Measurements from ENCODE around the gene HPS3. TPM values are rescaled to one million over a fixed set of nuclear protein-coding genes. Genes with fewer than 3 reads are reported as not detected.
A peak's percentile ranks its signal among the peaks of the same experiment; 100 is the strongest.

HPS3 gene
- polyA plus RNA-seq, 1 experiment, result 28.1 TPM

DNA sequence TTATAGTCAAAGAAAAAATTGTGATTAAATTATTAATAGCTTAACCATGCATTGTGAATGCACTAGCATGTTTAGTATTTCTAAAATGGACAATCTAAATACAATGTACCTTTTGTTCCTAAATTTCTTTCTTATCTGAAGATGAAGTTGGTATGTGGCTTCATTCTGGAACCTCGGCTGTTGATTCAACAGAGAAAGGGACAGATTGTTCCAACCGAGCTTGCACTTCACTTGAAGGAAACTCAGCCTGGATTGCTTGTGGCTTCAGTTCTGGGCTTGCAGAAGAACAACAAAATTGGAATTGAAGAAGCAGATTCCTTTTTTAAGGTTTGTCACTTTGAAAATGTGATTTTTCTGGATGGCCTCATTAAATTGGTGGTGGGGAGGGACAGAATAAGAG, 32.6 kb downstream of the HPS3 start:
- Histone ChIP-seq H3K4me3 (ENCODE audit: low read depth, low read length) (no peak overlapping the region), H3K27ac (ENCODE audit: low read depth, low read length) (no peak overlapping the region), H3K9me3 (ENCODE audit: control insufficient read depth, insufficient read depth, low read length) (no peaks in the 10 kb centered on the region), H3K27me3 (ENCODE audit: control insufficient read depth, insufficient read depth, low read length) (no peaks in the 10 kb centered on the region)
- ChIA-PET CTCF (interaction anchor here (0.6 to 1.1 kb wide), 2 partner anchors 27 to 206 kb away, joined by 3 to 4 read pairs; no protein-coding TSS in a partner anchor), POLR2A (no interaction called here)
- no peak for TF ChIP-seq CTCF (IDR thresholded peaks at IDR 0.05; ENCODE audit: low read depth, low read length)
- DNase-seq (ENCODE audit: low read depth, low spot score), result no peak

GRCh38 chr3:149163066-149163465, 33.6 kb downstream of the HPS3 start:
- H3K27ac ChIP-seq (ENCODE audit: low read depth, low read length), result no peak overlapping the region
- no peak for DNase-seq (ENCODE audit: low read depth, low spot score)
- H3K4me3 ChIP-seq (ENCODE audit: low read depth, low read length), result no peak overlapping the region
- CTCF ChIA-PET, result interaction anchor here (0.5 kb wide), 1 partner anchor 109 kb away, joined by 5 read pairs; no protein-coding TSS in a partner anchor
- no peaks in the 10 kb centered on the region for H3K27me3 ChIP-seq (ENCODE audit: control insufficient read depth, insufficient read depth, low read length)
- no peaks in the 10 kb centered on the region for H3K9me3 ChIP-seq (ENCODE audit: control insufficient read depth, insufficient read depth, low read length)
- POLR2A ChIA-PET, result no interaction called here
- TF ChIP-seq CTCF (IDR thresholded peaks at IDR 0.05; ENCODE audit: low read depth, low read length), result no peak

- no peak overlapping the region for H3K27ac ChIP-seq (ENCODE audit: low read depth, low read length)
- no peaks in the 10 kb centered on the region for H3K9me3 ChIP-seq (ENCODE audit: control insufficient read depth, insufficient read depth, low read length)
- H3K4me3 ChIP-seq (ENCODE audit: low read depth, low read length), result no peak overlapping the region
- TF ChIP-seq CTCF (IDR thresholded peaks at IDR 0.05; ENCODE audit: low read depth, low read length), result no peak
- DNase-seq (ENCODE audit: low read depth, low spot score), result no peak
- CTCF ChIA-PET, result interaction anchor here (1.1 kb wide), 1 partner anchor 105 kb away, joined by 3 read pairs; no protein-coding TSS in a partner anchor
- POLR2A ChIA-PET, result no interaction called here
- H3K27me3 ChIP-seq (ENCODE audit: control insufficient read depth, insufficient read depth, low read length), result no peaks in the 10 kb centered on the region
Observed at GRCh38 chr3:149167898-149168297, 38.5 kb downstream of the HPS3 start.

GRCh38 chr3:149170672-149171071, 41.2 kb downstream of the HPS3 start:
- DNase-seq (ENCODE audit: low read depth, low spot score), result no peak
- Histone ChIP-seq H3K9me3 (ENCODE audit: control insufficient read depth, insufficient read depth, low read length) (no peaks in the 10 kb centered on the region), H3K27ac (ENCODE audit: low read depth, low read length) (no peak overlapping the region), H3K4me3 (ENCODE audit: low read depth, low read length) (no peak overlapping the region), H3K27me3 (ENCODE audit: control insufficient read depth, insufficient read depth, low read length) (no peaks in the 10 kb centered on the region)
- CTCF ChIA-PET, result interaction anchor here (0.5 to 1.9 kb wide), 4 partner anchors 102 to 217 kb away, joined by 3 to 8 read pairs (median 6); no protein-coding TSS in a partner anchor
- peak; percentile 16; the same call in 1 of the 2 replicates for TF ChIP-seq CTCF (IDR thresholded peaks at IDR 0.05; ENCODE audit: low read depth, low read length)
- POLR2A ChIA-PET, result no interaction called here

DNA sequence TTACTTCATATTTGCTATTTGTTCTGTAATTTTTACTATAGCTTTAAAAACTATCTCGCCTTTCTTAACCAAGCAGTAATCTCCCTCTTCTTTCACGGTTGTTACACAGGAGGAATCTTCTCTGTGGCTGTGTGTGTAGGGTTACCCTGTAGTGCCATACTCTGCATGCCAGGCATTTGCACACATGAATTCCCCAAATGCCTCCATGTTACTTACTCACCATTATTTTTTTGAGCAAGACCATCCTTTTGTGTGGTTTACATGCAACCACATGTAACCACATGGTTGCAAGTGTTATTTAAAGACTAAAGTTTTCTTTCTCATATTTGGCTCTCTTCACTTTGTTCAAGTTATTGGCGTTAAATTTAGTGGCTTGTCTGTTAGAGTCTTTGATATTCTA, 45.5 kb downstream of the HPS3 start:
- no peak for TF ChIP-seq CTCF (IDR thresholded peaks at IDR 0.05; ENCODE audit: low read depth, low read length)
- Histone ChIP-seq H3K9me3 (ENCODE audit: control insufficient read depth, insufficient read depth, low read length) (peaks cover 4% of the 10 kb centered on the region; the same call in 1 of the 2 replicates), H3K4me3 (ENCODE audit: low read depth, low read length) (no peak overlapping the region), H3K27ac (ENCODE audit: low read depth, low read length) (no peak overlapping the region), H3K27me3 (ENCODE audit: control insufficient read depth, insufficient read depth, low read length) (no peaks in the 10 kb centered on the region)
- DNase-seq (ENCODE audit: low read depth, low spot score), result no peak
- ChIA-PET CTCF (interaction anchor here (0.5 kb wide), 1 partner anchor 14 kb away, joined by 4 read pairs; no protein-coding TSS in a partner anchor), POLR2A (no interaction called here)

Measured in AG04450 (cell line).